OCI-LY7 (cell line): ENCODE measurements around the gene RAMP3. TPM values are rescaled to one million over a fixed set of nuclear protein-coding genes. Genes with fewer than 3 reads are reported as not detected.

Experiments used
- BruUV-seq: library from RNA; stranded (reverse); fragments of 400-500 nt; replicated peaks from 2 replicates; lab custom pipeline; 2021; lab: Mats Ljungman, UMichigan
- CTCF ChIA-PET: fragments of 300-600 bp; sonication (Branson Sonifier 250); formaldehyde crosslinking; loops from one replicate; lab custom pipeline; 2022; ENCODE audit warnings: antibody characterized with exemption; ENCODE audit not compliant: unreplicated experiment; lab: Charles Lee
- POLR2A ChIA-PET: fragments of 300-600 bp; sonication (Branson Sonifier 250); formaldehyde crosslinking; loops from one replicate; lab custom pipeline; 2022; ENCODE audit warnings: antibody characterized with exemption; lab: Charles Lee
- DNase-seq: peaks from one replicate; pipeline ENCODE4 v3.0.0-alpha.2; 2015; ENCODE audit warnings: low spot score
- H2AFZ ChIP-seq: fragments of 200-600 bp; sonication (generic), shearing (Covaris generic); 2 replicates; pipeline ENCODE4 v1.6.1; 2014; ENCODE audit warnings: mild to moderate bottlenecking, antibody characterized with exemption, low read length, moderate library complexity
- H3K27ac ChIP-seq: fragments of 200-600 bp; sonication (generic); 2 replicates; pipeline ENCODE4 v1.5.1; 2014; ENCODE audit warnings: mixed run types, low read depth, mild to moderate bottlenecking, moderate library complexity, low read length, inconsistent platforms; ENCODE audit not compliant: poor library complexity, severe bottlenecking
- H3K36me3 ChIP-seq: fragments of 200-600 bp; sonication (generic); 2 replicates; pipeline ENCODE4 v1.6.1; 2014; ENCODE audit warnings: mild to moderate bottlenecking, antibody characterized with exemption, low read length, moderate library complexity, mixed read lengths; ENCODE audit not compliant: insufficient read depth
- H3K4me1 ChIP-seq: fragments of 200-600 bp; sonication (generic); 2 replicates; pipeline ENCODE4 v1.5.1; 2014; ENCODE audit warnings: mild to moderate bottlenecking, low read length; ENCODE audit not compliant: insufficient read depth, poor library complexity, severe bottlenecking
- H3K4me2 ChIP-seq: fragments of 200-600 bp; sonication (generic); 2 replicates; pipeline ENCODE4 v1.6.1; 2014; ENCODE audit warnings: mild to moderate bottlenecking, low read length
- H3K4me3 ChIP-seq: fragments of 200-600 bp; sonication (generic); 2 replicates; pipeline ENCODE4 v1.5.1; 2014; ENCODE audit warnings: mild to moderate bottlenecking, low read depth, low read length; ENCODE audit not compliant: poor library complexity, severe bottlenecking
- H3K79me2 ChIP-seq: fragments of 200-600 bp; sonication (generic); 2 replicates; pipeline ENCODE4 v1.6.1; 2016; ENCODE audit warnings: low read depth, mild to moderate bottlenecking, low read length, moderate library complexity, mixed read lengths; ENCODE audit not compliant: insufficient read depth
- H3K9me2 ChIP-seq: fragments of 200-600 bp; sonication (generic); 2 replicates; pipeline ENCODE4 v1.6.1; 2016; ENCODE audit warnings: mild to moderate bottlenecking, low read length, mixed read lengths; ENCODE audit not compliant: insufficient read depth
- H3K9me3 ChIP-seq: fragments of 200-600 bp; sonication (generic); 2 replicates; pipeline ENCODE4 v1.6.1; 2014; ENCODE audit warnings: mild to moderate bottlenecking, mixed run types, low read length, mixed read lengths
- H4K20me1 ChIP-seq: fragments of 200-600 bp; sonication (generic); 2 replicates; pipeline ENCODE4 v1.6.1; 2014; ENCODE audit warnings: mild to moderate bottlenecking, antibody characterized with exemption, low read length, moderate library complexity, mixed read lengths; ENCODE audit not compliant: insufficient read depth
- EZH2phosphoT487 ChIP-seq: fragments of 200-600 bp; sonication (generic); IDR thresholded peaks from 2 replicates; pipeline ENCODE4 v1.6.1; 2018; ENCODE audit warnings: low read depth, borderline replicate concordance, mild to moderate bottlenecking, mixed run types, antibody characterized with exemption, low read length, moderate library complexity, mixed read lengths
- intact Hi-C: fragments of 100-400 bp; cut with micrococcal nuclease; formaldehyde crosslinking; loops from one replicate; pipeline ENCODE4 v1.10.0; 2022; ENCODE audit not compliant: unreplicated experiment
- total RNA-seq, 2 experiments: library from RNA; depleted of rRNA in 1 of 2; stranded (reverse); fragments of >200 nt in 1 of 2; shearing (Covaris generic) in 1 of 2; gene quantifications; 2 replicates each; pipeline ENCODE4 v1.2.3, GENCODE V29; 2014 to 2022
- TF ChIP-seq, protein P1 (sequence below): fragments of 200-600 bp; sonication (generic); conservative IDR thresholded peaks from 2 replicates; pipeline ENCODE4 v1.5.1; 2014; ENCODE audit warnings: mild to moderate bottlenecking, antibody characterized with exemption, low read length, moderate library complexity, mixed read lengths

RAMP3 gene
- total RNA-seq, 2 experiments from 2014 or later: not detected

- POLR2A ChIA-PET: no interaction called here
- Histone ChIP-seq H3K4me3 (no peak overlapping the region), H3K4me1 (no peaks in the 10 kb centered on the region), H3K9me2 (no peaks in the 10 kb centered on the region), H3K79me2 (no peaks in the 10 kb centered on the region), H3K9me3 (no peaks in the 10 kb centered on the region), H3K27ac (no peak overlapping the region), H2AFZ (no peak overlapping the region), H3K36me3 (no peaks in the 10 kb centered on the region), H4K20me1 (no peaks in the 10 kb centered on the region), H3K4me2 (no peak overlapping the region)
- no peak for TF ChIP-seq EZH2phosphoT487
- TF ChIP-seq, protein P1, sequence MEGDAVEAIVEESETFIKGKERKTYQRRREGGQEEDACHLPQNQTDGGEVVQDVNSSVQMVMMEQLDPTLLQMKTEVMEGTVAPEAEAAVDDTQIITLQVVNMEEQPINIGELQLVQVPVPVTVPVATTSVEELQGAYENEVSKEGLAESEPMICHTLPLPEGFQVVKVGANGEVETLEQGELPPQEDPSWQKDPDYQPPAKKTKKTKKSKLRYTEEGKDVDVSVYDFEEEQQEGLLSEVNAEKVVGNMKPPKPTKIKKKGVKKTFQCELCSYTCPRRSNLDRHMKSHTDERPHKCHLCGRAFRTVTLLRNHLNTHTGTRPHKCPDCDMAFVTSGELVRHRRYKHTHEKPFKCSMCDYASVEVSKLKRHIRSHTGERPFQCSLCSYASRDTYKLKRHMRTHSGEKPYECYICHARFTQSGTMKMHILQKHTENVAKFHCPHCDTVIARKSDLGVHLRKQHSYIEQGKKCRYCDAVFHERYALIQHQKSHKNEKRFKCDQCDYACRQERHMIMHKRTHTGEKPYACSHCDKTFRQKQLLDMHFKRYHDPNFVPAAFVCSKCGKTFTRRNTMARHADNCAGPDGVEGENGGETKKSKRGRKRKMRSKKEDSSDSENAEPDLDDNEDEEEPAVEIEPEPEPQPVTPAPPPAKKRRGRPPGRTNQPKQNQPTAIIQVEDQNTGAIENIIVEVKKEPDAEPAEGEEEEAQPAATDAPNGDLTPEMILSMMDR: no peak
- CTCF ChIA-PET: no interaction called here
- intact Hi-C loops: no loop called here
- no TSS peak for BruUV-seq
- no peak for DNase-seq
Measured at GRCh38 chr7:45165857-45166256, 8.3 kb downstream of the RAMP3 start.

DNA sequence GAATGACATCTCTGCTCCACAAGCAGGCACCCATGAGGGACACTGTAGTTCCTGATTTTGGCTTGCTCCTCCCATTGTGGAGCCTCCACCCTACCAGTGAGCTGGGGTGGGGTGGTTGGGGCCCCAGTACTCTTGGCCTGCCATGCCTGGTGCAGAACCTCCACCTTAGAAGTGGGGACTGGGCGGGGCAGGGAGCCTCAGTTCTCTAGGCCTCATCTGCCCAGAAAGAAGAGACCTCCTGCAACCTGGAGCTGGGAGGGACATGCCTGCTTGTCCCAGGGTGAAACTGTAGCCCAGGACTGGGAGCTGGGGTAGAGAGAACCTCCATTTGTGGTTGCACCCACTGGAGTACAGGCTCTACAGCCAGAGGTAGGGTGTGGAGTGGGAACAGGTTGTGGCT is 14.4 kb downstream of the RAMP3 start:
- Histone ChIP-seq H3K4me3 (no peak overlapping the region), H3K9me2 (no peaks in the 10 kb centered on the region), H3K4me2 (no peak overlapping the region), H4K20me1 (no peaks in the 10 kb centered on the region), H3K27ac (no peak overlapping the region), H3K4me1 (no peaks in the 10 kb centered on the region), H3K36me3 (no peaks in the 10 kb centered on the region), H3K79me2 (no peaks in the 10 kb centered on the region), H3K9me3 (no peaks in the 10 kb centered on the region), H2AFZ (no peak overlapping the region)
- TF ChIP-seq, protein P1: no peak
- TF ChIP-seq EZH2phosphoT487: no peak
- POLR2A ChIA-PET: no interaction called here
- no TSS peak for BruUV-seq
- no peak for DNase-seq
- CTCF ChIA-PET: interaction anchor here (0.8 kb wide), 1 partner anchor 89 kb away, joined by 3 read pairs; no protein-coding TSS in a partner anchor
- intact Hi-C loops: no loop called here

- Histone ChIP-seq H3K4me3 (no peak overlapping the region), H3K36me3 (no peaks in the 10 kb centered on the region), H4K20me1 (no peaks in the 10 kb centered on the region), H3K4me1 (no peaks in the 10 kb centered on the region), H3K9me2 (no peaks in the 10 kb centered on the region), H3K79me2 (no peaks in the 10 kb centered on the region), H3K27ac (no peak overlapping the region), H3K4me2 (no peak overlapping the region), H3K9me3 (no peaks in the 10 kb centered on the region), H2AFZ (no peak overlapping the region)
- DNase-seq: no peak
- ChIA-PET POLR2A (no interaction called here), CTCF (no interaction called here)
- no peak for TF ChIP-seq EZH2phosphoT487
- TF ChIP-seq, protein P1: no peak
- BruUV-seq: no TSS peak
- intact Hi-C loops: no loop called here
Measured at GRCh38 chr7:45173596-45174327, 16.2 kb downstream of the RAMP3 start.
